22Rv1 (cell line): ENCODE results near the gene ANKRD55.

Source experiments
- ZFX ChIP-seq: fragments of 450-650 bp; IDR thresholded peaks from 2 replicates; pipeline ENCODE4 v1.6.1; 2017; ENCODE audit warnings: antibody characterized with exemption, borderline replicate concordance
- TF ChIP-seq, protein P1 (sequence below): fragments of 450-650 bp; IDR thresholded peaks from 2 replicates; pipeline ENCODE4 v1.5.1; 2017; ENCODE audit warnings: mild to moderate bottlenecking

DNA sequence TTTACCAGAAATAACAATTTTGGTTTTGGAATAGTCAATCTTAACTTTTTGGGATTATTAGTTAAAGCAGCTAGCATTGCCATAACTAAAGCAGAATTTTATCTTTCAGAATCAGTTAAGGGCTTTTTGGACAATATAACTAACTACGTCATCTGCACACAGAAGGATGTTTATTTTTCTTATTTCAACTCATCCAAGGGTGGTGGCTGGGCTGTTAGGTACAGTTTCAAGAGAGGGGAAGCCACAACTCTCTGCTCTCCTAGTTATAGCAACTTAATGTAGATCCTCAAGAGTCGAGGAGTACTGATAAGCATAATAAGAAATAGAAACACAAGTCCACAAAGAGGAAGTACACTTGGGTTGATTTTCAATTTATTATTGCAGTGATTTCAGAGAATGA lies 65.6 kb downstream of the ANKRD55 start:
- TF ChIP-seq, protein P1, sequence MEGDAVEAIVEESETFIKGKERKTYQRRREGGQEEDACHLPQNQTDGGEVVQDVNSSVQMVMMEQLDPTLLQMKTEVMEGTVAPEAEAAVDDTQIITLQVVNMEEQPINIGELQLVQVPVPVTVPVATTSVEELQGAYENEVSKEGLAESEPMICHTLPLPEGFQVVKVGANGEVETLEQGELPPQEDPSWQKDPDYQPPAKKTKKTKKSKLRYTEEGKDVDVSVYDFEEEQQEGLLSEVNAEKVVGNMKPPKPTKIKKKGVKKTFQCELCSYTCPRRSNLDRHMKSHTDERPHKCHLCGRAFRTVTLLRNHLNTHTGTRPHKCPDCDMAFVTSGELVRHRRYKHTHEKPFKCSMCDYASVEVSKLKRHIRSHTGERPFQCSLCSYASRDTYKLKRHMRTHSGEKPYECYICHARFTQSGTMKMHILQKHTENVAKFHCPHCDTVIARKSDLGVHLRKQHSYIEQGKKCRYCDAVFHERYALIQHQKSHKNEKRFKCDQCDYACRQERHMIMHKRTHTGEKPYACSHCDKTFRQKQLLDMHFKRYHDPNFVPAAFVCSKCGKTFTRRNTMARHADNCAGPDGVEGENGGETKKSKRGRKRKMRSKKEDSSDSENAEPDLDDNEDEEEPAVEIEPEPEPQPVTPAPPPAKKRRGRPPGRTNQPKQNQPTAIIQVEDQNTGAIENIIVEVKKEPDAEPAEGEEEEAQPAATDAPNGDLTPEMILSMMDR, result no peak
- no peak for TF ChIP-seq ZFX
